NCI-H774 (cell line): ENCODE measurements around the gene SHISAL2A.

ENCODE experiments used
- DNase-seq: peaks from one replicate; lab custom pipeline; 2025; lab: John Stamatoyannopoulos, UW

SHISAL2A gene

DNA sequence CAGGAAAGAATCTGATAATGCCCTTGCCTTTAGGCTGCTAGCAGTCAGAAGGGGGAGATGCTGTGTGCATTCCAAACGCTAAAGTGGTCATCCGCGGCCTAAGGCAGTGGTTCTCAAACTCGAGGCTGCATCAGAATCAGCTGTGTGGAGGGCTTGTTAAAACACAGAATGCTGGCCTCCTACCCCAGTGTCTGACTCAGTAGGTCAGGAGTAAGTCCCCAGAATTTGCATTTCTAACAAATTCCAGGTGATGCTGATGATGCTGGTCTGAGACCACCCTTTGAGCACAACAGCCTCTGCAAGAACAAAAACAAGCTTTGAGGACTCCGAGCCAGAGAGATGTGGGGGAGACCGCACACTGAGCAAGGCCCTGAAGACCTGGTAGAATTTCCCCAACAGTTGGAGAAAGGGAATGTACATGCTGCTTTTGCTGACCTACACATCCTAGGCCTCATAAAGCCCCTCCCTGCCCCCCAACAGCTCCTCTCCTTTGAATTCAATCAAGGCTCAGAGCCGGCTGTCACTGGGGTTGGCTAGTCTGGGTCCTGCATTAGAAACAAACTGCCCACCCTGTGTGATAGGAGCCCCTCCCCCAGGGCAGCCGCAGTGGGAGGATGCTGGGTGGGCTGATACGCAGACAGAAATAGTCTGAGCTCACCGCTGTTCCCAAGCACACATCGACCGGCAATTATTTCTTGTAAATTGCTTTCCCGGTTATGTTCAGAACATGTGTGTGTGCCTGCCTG, 27.1 kb downstream of the SHISAL2A start:
- DNase-seq, result no peak

DNA sequence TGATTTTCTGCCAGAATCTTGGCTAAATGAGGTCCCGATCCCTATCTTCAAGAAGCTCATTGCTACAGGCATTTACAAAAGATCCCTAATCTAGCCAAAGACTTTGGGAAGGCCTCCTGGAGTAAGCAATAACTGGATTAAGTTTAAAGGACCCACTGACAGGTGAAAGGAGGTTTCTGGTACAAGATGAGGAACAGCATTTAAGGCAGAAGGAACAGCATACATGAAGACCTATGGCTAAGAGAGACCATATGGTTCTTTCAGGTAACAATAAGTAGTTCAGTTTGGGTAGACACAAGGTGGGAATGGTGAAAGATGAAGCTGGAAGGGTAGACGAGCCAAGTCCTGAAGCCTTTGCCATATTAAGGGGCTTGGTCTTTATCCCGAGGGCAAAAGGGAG, 27.8 kb downstream of the SHISAL2A start:
- no peak for DNase-seq

DNA sequence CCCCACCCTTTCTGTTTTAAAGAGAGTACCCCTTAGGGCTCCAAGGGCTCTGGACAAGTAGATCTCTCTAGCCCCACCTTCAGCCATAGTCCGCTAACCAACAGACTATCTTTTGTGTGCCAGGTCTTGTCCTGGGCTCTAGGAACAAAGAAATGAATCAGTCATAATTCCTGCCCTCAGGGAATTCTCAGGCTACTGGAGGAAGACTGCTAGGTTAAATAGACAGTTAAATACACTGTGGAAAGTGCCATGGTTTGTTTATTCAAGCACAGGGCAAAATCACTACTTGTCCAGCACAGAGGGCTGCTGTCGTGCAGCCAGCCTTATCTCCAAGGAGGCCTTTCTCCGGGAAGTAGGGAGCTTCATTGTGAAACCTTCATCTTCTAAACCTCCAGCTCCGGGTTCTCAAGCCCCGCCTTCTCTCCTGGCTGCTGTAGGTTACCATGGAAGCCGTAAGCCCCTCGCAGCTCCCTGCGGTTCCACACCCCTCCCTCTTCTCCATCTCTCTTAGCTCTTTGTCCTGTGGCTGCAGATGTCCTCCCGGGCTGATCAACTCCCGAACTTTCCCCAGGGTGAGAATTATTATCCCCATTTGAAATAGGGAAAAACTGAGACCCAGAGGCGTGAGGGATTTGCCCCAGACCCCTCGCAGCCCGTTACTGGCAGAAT, 29.8 kb downstream of the SHISAL2A start:
- no peak for DNase-seq

DNA sequence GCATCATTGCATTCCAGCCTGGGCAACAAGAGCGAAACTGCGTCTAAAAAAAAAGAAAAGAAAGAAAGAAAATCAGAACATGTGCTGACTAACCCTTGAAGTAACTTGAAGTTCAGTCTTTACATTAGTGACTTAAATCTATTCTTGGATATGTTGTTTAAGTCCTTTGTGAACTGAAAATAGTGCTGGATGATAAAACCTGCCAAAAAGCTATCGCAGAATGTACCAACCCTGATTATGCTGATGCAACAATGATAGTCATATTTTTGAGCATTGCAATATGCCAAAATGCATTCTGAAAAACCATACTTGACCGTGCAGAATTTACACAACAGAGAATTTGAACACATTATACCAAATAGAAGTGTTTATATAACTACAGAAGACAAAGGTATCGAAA, 30.7 kb downstream of the SHISAL2A start:
- no peak for DNase-seq

DNA sequence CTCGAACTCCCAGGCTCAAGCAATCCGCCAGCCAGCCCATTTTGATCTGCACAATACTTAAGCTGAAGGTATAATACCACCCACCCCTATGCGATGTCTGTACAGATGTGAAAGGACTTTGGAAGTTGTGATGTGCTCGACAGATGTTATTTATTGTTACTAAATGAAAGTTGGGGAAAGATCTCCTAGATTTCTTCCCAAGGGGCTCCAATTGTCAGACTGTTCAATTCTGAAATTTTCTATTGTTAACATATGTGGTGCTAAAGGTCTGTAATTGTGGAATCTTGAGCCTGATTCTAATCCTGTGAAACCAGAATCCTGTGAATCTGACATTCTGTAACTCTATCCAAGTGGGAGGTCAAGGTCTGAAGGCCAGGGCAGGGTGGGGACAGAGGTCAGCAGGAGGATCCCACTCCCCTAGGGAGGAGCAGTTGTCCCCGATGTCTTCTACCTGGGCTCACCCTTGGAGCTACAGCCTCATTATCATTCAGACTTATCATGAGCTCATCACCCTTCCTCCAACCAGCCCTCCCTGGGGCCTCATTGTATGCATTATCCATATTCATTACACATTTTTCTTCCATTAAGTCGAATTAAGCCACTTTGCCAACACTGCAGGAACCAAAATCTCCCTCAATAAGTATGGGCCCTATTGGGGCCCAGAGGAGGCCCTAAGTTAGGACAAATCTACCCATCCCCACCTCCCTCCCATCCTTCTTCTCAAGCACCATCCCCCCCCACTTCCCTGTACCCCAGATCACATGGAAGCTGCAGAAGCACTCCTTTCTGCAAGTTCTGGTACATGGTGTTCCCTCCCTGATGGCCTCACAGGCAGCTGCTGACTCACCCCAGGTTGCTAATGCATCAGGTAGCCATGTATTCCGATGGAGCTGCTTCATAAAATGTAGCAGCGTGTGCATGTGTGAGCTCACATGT, 32.3 kb downstream of the SHISAL2A start:
- DNase-seq, result no peak

DNA sequence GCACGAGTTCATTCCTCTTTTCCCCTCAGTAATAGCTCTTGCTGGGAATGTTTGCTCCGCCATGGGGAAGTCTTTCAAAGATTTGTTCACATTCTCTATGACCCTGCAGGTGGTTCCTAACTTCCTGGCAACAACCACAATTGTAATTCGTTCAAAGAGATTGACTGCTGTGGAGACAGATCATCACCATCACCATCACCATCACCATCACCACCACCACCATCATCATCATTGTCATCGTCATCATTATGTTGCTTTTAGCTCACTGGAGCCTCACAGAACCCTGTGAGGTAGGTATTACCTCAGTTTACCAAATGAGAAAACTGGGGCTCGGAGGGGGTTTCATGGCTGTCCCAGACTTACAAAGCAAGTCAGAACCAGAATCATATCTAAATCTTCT, 34.3 kb downstream of the SHISAL2A start:
- no peak for DNase-seq

DNA sequence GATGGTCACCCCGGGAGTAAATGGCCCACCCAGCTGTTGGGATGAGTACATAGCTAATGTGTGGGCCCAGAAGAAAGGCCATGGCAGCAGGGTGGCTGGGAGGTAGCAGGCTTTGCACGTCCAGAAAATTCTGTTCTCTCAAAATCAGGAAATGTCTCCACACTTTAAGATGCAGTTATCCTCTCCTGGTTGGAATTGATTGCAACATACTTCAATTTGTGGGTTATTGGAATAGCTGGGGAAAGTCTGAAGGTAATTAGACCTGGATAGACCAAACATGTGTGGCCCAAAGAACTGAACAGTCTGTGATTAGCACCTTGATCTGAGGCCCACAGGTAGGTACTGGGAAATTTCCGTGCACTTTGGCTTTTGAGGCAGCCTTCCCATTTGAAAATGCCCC, 35.0 kb downstream of the SHISAL2A start:
- no peak for DNase-seq

DNA sequence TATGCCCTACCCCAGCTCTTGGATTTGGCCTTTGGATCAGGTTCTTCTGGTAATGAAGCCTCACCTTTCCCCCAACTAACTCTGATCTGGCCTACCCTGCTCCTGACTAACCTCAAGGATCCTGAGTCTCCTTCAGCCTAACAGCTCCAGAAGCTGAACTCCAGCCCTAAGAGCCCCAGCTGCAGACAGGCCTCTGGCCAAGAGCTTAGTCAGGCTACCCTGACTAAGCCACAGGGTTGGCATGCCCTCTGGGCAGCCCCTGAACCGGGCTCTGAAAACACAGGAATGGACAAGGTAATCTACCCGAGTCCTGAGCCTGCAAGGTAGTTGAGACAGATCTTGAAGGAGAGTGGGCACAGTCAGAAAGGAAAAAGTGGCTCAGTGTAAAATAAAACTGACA, 35.7 kb downstream of the SHISAL2A start:
- DNase-seq, result no peak

DNA sequence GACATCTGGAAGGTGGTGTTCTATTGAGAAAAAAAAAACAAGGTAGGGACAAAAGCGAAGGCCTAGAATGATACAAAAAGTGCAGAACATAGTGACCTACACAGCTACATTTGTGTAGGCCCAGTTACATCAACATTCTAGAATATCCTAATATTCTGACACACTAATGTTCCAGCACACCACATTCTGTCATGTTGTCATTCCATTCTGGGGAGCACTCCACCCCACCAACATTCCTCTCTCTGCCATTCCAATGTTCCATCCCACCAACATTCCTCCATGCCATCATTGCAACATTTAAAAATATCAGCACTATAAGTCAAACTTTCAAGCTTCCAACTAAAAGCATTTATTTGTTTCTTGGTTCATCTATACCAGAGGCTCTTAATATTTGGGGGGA, 36.7 kb downstream of the SHISAL2A start:
- DNase-seq, result no peak

DNA sequence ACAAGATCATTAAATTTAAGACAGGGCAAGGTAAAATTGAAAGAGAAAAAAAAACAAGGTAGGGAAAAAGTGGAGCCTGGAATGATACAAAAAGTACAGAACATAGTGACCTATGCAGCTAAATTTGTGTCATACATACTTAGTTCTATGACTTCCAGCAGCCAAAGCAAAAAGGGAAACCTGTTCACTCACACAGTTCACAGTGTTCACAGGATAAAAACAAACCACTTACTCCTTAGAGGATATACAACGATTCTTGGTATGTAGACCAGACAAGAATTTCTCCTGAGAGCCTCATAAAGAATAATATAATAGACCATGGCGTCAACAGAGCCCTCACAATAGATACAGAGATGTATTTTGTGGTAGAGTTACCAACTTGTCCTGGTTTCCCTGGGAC, 37.6 kb downstream of the SHISAL2A start:
- DNase-seq, result no peak

DNA sequence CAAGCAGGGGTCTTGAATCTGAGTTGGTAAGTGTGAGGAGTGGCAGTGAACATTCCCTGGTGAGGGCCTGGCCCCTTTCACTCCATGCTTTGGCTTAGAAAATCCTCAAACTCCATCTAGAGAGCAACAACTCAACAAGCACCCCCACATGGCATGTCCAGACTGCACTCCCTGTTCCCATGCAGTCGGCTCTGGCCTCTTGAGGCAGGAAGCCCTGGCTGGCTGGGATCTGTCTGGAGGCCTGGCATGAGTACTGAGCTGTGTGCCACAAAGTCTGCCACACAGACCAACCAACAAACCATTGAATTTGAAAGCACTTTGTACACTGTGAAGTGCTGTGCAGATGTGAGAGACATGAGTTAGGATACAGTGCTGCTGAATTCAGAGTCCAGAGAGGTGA, 40.0 kb downstream of the SHISAL2A start:
- no peak for DNase-seq

DNA sequence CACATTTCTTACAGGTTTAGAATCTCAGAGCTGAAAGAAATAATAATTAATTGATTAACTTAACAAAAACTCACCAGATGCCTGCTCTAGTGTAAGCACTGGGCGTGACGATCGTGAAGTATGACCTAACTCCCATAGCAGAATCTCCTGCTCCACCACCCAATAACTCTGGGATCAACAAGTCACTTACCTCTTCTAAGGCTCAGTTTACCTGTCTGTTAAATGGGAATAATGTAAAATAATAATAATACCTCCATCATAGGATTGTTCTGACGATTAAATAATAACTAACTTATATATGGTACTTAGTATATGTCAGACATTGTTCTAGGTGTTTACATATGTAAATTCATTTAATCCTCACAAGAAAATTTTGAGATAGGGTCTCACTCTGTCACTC, 40.5 kb downstream of the SHISAL2A start:
- no peak for DNase-seq

DNA sequence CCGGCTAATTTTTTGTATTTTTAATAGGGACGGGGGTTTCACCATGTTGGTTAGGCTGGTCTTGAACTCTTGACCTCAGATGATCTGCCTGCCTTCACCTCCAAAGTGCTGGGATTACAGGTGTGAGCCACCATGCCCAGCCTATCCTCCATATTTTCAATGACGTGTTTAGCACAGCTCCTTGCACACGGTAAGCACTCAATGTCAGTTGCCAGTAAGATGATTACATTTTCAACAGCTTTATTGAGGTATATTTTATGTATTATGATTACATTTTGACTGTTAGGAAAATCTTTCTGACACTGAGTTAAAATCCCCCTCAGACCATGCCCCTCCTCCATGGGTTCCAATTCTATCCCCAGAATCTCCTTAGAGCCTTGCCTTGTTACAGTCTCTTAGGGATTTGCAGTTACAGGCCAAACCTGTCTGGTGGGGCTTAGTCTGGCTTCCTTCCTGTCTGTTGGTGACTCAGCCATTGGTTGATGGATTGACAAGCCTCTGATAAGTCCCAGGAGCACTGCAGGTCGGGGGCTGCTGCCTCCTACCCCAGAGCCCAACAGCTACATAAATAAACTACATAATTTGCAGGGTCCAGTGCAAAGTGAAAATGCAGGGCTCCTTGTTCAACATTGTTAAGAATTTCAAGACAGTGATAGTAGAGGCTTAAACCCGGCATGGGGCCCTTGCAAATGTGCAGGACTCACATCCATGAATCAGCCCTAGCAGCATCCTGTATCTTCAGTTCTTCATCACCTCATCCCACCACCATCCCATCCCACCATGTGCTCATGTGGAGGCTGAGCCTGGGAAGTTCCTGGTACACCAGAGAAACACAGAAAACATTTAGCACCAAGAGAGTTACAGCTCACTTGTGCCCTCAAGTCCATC, 41.8 kb downstream of the SHISAL2A start:
- DNase-seq, result no peak

DNA sequence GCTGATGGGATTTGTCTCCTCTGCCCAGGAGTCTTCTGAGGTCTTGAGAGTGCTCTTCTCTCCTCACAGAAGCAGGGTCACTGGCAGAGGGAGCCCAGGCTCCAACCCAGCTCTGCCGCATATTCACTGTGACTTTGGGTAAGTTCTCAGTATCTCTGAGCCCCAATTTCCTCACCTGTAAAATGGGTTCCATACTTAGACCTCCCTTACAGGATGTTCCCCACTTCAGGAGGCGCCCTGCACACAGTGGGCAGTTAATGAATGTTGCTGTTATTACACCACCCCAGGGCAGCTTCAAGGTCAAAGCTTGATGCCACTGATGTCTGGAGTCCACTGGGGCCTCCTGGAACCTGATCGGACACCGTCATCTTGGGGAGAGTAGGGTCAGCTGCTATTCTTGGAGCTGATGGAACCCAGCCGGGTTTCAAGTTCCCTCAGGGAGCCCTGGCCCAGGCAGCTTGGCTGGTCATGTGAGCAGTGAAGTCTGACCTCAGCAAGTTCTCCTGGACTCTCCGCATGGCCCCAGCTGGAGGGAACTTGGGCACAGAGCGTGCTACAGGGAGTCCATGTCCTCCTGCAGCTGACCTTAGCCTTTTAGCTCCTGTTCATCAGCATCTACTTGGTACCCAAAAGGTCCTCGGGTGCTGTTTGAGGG, 43.4 kb downstream of the SHISAL2A start:
- no peak for DNase-seq

DNA sequence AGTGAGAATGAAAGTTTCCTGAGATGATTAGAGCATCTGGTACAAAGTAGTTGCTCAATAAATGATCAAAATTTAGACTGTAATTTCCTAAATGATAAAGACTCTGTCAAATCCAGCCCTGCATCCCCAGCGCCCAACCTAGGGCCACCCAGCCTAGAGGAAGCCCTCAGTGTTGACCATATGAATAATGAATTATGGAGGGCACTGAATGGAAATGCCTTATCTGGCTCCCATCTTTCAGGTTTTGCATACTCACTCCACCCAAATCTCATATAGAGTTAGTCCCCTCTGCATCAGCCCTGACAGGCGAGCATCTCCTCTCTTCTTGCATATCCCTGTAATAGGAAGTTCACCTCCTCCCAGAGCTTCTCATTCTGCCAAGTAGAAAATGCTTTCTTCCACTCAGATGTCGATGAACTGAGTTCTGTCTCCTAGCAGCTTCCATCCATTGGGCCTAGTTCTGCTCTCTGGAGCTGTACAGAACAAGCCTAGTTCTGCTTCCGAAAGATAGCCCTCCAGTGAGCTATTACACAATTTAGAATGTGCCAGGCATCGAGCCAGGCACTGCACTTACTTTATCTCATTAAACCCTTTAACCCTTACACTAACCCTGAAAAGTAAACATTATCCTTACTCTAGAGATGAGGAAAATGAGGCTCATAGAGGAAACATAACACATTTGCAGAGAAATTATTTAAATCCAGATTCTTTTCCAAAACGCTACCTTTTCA, 44.3 kb downstream of the SHISAL2A start:
- DNase-seq, result no peak

DNA sequence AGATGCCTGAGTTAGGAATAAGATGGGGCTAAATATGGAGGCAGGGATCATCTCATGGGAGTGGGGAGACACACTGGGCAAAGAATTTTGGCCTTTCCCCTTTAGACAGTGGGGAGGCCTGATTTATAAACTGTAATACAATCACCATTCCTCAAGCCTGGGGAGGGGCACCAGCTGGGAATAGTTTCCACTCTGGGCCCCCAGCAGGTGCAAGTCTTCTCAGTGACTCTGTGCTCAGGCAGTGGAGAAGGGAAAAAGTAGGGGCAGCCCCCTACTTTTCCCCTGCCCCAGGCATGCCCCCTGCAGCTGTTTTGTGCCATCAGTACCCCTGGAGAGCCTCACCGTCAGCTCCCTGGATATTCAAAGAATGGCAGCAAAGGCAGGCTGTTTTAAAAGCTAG, 46.1 kb downstream of the SHISAL2A start:
- no peak for DNase-seq

DNA sequence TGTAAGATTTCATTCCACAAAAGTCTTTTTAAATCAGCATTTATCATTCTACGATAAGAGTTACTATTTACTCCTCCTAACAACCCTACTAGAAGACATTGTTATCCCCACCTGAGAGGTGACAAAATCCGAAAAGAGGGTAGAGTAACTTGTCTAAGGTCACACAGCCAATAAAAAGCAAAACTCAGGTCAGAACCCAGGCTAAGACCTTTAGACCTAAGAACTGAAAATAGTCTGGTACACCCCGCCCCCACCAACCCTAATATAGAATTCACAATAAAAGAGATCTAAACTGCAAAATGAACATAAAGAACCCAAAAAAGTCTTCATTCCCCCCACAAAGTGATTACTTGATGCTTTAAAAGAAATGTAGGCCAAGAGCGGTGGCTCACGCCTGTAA, 46.5 kb downstream of the SHISAL2A start:
- no peak for DNase-seq

DNA sequence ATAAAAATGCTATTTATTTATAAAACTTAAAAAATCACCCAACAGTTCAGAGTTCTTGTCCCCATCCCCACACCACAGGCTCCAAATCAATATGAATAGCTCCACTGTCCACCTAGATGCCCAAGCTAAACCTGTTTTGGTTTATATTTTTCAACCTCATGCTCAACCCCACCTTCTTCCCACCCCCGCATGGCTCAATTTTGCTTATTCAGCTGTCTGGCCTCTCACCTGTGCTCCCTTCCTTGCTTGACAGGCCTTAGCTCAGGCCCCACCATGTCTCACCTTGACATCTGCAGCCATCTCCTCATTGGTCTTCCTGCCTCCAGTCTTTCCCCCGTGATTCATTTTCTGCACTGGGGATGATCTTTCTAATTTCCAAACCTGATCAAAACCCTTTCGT, 47.4 kb downstream of the SHISAL2A start:
- no peak for DNase-seq

DNA sequence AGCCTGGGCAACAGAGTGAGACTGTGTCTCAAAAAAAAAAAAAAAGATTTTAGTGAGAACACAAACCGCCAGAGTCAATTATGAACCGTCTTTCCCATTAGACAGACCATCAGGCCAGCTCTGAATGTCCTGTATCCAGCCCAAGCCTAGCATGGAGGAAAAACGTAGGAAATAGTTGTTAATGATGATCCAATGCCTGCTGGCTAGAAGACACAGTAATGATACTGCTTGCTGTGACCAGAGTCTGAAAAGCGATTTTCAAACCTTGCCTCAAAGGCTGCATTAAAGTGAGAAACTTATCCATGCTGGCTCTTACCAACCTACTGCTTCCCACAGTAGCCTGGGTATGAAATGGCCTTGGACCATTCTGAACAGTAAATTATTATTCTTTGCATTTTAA, 48.2 kb downstream of the SHISAL2A start:
- DNase-seq, result no peak

DNA sequence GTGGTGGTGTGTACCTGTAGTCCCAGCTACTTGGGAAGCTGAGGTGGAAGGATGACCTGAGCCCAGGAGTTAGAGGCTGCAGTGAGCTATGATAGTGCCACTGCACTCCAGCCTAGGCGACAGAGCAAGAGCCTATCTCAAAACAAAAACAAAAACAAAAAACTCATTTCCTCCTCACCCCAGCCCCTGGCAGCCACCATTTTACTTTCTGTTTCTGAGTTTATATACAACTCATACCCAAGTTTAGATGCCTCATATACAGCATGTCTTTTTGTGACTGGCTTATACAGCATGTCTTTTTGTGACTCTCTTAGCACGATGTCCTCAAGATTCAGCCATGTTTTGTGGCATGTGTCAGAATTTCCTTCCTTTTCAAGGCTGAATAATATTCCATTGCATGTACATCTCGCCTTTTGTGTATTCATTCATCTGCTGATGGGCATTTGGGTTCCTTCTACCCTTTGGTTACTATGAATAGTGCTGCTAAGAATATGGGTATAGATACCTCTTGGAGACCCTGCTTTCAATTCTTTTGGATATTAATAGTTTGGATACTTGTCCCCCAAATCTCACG, 50.5 kb downstream of the SHISAL2A start:
- DNase-seq, result no peak
